ENCODE results near the gene PGM5.
"Not testable (repeated sequence)": the region's sequence is repeated elsewhere in the genome, so short reads cannot be mapped to it uniquely, and the experiment has no call there.

The PGM5 gene

GRCh38 chr9:68356380-68357118 is at the start of gene PGM5:
Gene PGM5 (plus strand): TSS chr9:68356611. CDS start chr9:68357128, 517 bp downstream.
- peak within 1 kb of the TSS; percentile 17 for H3K4me3 ChIP-seq (ENCODE audit: low read depth, low read length)

- not testable (repeated sequence) for H3K4me3 ChIP-seq (ENCODE audit: low read depth, low read length)
Observed at GRCh38 chr9:68307127-68307526, 49.3 kb upstream of the PGM5 start.

GRCh38 chr9:68307654-68308053 is 48.8 kb upstream of the PGM5 start:
- not testable (repeated sequence) for H3K4me3 ChIP-seq (ENCODE audit: low read depth, low read length)

DNA sequence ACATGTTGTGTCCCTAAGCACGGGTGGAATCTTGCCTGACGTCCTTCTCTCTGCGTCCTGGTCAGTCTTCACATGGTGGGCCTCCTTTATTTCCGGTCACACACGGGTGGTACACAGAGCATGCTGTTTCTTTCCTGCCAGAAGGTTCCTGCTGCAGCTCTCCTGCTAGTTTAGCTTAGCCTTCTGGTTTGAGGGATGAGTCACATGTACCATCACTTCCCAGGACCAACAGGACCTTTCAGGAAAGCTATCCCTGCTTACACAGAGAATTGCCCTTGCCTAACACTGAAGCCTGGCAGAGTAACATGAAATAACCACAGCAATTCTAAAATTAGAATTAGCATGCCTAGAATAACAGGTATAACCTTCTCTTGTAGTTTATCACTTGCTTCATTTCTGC is 45.2 kb upstream of the PGM5 start:
- not testable (repeated sequence) for H3K4me3 ChIP-seq (ENCODE audit: low read depth, low read length)

DNA sequence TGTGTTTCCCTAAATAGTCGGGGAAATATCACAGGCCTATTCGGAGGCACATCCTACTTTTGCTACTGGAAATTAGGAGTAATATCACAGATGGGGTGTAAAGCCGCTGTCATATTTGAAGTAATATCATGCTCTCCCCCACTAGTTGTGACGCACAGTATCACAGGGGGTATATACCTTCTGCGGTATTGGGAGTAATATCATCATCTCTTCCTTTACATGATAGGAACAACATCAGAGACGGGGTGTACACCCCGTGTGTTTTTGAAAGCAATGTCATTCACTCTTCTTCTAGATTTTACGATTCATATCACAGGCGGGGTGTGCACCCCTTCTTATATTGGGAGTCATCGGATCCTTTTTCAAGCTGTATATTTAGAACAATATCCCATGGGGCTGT is 38.2 kb upstream of the PGM5 start:
- not testable (repeated sequence) for H3K4me3 ChIP-seq (ENCODE audit: low read depth, low read length)

DNA sequence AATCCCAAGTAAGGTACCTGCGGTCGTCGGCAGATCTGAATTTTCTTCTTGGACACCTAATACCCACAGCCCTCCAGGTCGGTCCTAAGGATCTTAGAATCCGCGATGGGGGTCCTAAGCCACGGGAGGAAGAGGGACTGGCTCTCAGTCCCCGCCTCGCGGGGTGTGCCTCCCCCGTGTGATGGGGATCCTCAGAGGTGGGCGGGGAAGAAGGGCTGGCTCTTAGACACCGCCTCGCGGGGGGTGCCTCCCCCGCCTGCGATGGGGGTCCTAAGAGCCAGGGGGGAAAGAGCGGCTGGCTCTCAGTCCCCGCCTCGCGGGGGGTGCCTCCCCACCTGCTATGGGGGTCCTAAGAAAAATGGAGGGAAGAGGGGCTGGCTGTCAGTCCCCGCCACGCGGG is 32.7 kb upstream of the PGM5 start:
- H3K4me3 ChIP-seq (ENCODE audit: low read depth, low read length), result not testable (repeated sequence)

DNA sequence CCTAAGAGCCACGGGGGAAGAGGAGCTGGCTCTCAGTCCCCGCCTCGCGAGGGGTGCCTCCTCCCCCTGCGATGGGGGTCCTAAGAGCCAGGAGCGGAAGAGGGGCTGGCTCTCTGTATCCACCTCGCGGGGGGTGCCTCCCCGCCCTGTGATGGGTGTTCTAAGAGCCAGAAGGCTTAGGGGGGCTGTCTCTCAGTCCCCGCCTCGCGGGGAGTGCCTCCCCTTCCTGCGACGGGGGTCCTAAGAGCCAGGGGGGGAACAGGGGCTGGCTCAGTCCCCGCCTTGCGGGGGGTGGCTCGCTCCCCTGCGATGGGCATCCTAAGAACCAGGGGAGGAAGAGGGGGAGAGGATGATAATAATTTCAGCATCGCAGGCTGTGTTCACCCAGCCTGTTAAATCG is 31.9 kb upstream of the PGM5 start:
- not testable (repeated sequence) for H3K4me3 ChIP-seq (ENCODE audit: low read depth, low read length)

DNA sequence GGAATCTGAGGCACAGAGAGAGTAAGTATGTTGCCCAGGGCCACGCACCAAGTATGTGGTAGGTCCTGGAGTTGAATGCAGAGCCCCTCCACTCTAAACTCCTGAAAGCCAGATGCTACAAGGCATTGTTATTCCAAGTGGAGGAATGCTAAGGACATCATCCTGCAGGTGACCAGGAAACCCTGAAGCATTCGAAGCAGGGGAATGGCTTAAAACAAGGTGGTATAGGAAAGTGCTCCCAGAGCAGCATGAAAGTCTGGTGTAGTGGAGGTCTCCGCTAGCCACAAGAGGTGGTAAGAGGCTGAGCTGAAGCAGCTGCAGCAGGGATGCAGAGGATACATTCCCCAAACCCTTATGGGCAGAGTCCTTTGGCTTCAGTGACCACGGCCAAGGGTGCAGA is 27.3 kb upstream of the PGM5 start:
- H3K4me3 ChIP-seq (ENCODE audit: low read depth, low read length), result not testable (repeated sequence)

DNA sequence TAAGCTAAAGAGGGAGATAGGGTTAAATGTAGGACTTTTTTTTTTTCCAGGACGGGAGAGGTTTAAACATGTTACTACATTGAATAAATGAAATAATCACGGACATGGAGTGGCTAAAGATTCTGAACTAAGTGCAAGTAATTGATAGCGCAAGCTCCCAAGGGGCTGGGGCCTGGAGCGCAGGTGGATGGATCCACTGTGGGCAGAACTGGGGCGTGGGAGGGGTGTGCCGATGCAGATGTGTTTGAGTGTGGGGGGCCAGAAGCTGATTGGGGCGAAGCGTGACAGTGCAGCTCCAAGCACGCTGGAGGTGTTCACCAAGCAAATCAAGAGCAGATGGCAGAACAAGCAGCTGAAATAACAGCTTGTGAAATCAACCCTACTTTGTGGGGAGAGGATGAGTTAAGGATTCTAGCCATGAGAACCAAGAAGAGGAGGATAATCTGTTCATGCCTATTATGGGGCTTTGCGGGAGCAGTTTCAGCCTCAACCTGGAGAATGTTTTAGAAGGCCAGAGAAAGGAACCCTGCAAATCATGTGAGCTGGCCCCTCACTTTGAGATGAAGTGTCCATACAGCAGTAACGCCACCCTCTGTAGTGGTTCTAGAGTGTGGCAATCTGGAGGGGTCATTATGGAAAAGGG is 25.8 kb upstream of the PGM5 start:
- H3K4me3 ChIP-seq (ENCODE audit: low read depth, low read length), result not testable (repeated sequence)

DNA sequence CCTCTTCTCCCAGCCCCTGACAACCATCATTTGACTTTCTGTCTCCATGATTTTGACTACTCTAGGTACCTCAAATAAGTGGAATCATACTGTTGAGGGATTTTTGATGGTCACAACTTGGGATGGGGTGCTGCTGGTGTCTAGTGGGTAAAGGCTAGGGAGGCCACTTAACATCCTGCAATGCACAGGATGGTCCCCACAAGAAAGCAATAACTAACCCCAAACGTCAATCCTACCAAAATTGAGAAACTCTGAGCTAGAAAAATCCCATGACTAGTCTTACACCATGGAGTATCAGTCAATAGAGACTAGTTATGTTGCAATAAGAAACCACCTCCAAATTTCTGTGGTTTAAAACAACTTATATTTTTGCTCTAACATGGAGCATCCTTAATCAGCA is 24.3 kb upstream of the PGM5 start:
- not testable (repeated sequence) for H3K4me3 ChIP-seq (ENCODE audit: low read depth, low read length)

- not testable (repeated sequence) for H3K4me3 ChIP-seq (ENCODE audit: low read depth, low read length)
Observed at GRCh38 chr9:68335935-68336334, 20.5 kb upstream of the PGM5 start.

DNA sequence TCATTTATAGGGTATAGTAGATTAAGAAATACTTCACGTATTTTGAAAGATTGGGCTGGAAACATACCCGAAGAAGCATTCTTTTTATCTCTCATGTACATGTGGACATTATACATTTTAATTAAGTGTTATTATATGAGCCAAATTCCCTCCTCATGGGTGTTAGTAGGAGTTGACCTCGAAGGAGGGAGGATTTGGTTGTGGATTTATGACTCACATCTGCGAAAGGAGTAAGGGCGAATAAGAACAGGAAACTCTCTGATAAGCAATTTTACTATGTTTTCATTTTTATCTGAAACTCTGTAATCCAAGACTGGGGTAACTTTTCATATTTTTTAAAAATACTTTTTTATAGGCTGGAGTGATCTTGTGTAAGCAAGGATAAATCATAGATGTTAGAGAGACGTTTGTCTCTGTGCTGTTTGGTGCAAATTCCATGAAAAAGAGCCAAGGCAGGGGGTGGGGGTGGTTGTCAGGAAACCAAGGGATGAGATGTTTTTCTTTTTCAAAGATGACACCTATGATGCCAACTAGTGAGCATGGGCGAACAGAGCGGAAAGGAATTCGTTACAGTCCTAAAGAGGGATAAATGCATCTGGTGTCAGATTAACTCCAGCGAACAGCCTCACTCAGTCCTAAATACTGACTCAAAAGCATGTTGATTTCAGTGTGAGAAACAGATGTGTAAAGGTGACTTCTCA is 19.6 kb upstream of the PGM5 start:
- not testable (repeated sequence) for H3K4me3 ChIP-seq (ENCODE audit: low read depth, low read length)

DNA sequence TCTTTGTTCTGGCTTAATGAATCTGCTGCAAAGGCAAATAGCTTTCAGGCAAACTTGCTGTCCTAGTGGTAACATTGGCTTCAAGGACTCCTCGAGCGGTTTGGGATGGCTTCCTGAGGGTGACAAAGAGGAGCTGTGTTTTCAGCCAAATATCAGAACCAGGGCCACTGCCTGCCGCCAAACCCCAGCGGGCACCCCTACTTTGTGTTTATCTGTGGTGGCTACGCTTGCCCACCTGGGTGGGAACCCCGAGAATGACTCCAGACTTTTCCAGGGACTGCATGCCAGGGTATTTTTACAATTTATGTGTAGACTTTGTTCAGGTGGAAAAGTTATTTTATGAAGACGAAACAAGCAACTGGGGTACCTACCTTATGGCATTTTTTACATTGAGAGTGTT is 18.4 kb upstream of the PGM5 start:
- H3K4me3 ChIP-seq (ENCODE audit: low read depth, low read length), result not testable (repeated sequence)

DNA sequence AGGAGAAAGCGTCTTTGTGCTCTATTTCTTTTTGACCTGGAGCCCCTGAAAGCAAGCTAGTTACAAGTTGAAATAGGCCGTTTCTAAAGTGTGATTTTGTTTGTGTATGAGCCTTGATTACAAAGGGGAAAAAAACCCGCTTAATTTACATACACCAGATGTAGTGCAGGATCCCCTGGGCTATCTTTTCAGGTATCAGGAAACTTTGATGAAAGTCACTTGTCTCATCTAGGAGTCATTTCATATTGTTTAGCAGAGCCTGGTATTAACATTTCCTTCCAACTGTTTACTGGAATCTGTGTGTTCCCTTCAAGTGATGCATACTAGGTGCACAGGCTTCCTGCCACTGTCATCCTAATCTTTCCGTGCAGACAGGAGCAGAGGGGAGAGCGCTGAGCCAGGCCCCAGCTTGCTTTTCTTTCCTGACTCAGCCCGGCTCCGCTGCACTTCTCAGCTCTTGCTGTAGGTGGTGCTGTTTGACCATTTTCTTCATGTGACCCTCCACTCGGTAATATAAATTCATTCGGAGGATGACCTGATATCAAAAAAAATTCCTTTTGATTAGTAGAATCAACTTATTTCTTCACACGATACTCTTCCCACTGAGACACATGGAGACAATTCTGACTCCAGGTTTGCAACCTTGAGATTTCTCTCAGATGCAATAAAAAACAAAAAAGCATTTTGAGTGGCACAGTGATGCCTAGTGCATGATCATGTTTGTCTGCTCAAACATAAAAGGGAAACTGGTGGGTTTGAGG is 14.0 kb upstream of the PGM5 start:
- H3K4me3 ChIP-seq (ENCODE audit: low read depth, low read length), result not testable (repeated sequence)

DNA sequence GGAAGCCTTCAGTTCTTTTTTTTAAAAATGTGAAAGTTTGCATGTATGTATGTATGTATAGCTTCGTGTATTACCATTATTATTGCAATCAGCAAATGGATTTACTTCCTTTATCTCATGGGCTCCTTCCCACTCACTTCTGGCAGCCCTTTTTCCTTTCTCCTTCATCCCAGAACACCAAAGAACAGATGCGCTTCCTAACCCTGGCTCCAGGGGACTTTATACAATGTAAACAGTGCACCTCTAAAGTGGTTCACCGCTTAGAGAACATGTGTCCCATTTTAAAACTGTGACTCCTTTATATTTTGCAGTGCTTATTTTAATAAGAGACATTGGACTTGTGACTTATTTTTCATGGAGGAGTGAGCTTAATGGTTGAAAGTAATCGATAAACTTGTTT is 13.2 kb upstream of the PGM5 start:
- not testable (repeated sequence) for H3K4me3 ChIP-seq (ENCODE audit: low read depth, low read length)

- H3K4me3 ChIP-seq (ENCODE audit: low read depth, low read length), result not testable (repeated sequence)
Observed at GRCh38 chr9:68343992-68344391, 12.4 kb upstream of the PGM5 start.

DNA sequence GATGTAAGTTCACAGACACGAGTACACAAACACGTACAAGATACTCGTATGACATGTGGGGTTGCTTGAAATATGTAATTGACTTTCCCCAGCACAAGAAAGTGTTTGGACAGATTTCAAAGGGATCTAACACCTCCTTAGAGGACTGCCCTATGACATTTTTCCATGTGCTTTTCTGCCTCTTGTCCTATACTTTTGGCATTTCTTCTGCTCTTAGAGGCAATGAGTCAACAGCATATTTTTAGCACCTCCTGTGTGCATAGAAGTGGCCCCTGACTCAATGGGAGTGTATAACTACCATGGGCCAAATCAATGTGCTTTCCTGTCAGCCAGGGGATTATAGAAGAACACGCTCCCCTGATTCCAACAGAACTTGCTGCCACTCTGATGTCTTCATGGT is 4.7 kb upstream of the PGM5 start:
- H3K4me3 ChIP-seq (ENCODE audit: low read depth, low read length), result not testable (repeated sequence)

- H3K4me3 ChIP-seq (ENCODE audit: low read depth, low read length), result not testable (repeated sequence)
Observed at GRCh38 chr9:68355993-68356379, 425 bp upstream of the PGM5 start.

GRCh38 chr9:68357119-68357714 is 806 bp downstream of the PGM5 start:
- H3K4me3 ChIP-seq (ENCODE audit: low read depth, low read length), result peak overlapping the region; percentile 17

DNA sequence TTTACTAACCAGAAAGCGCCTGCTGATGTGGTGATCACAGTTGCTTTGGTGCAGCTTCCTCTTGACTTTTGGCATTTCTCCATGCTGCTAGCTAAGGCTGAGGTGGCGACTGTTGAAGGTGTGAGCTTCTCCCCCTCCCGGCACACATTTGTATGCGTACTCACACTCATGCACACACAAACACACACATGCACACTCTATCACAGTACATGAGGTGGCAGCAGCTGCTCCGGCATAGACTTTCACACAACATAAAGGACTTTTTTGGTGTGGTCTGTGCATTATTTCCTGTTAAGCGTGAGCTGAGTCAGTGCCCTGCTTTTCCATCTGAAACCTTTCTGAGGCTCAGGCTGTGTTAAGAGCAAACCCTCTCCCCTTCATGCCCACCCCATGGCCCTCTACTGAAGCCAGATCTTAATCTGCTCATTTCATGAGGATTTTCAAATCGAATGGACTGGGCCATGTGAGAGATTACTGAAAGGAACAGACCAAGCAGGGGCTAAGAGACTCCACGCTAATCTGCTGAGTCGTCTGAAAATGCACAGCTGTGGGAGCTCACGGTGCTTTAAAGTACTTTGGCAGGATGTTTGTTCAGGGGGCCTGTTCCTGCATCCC is 10.6 kb downstream of the PGM5 start:
- H3K4me3 ChIP-seq (ENCODE audit: low read depth, low read length), result not testable (repeated sequence)

DNA sequence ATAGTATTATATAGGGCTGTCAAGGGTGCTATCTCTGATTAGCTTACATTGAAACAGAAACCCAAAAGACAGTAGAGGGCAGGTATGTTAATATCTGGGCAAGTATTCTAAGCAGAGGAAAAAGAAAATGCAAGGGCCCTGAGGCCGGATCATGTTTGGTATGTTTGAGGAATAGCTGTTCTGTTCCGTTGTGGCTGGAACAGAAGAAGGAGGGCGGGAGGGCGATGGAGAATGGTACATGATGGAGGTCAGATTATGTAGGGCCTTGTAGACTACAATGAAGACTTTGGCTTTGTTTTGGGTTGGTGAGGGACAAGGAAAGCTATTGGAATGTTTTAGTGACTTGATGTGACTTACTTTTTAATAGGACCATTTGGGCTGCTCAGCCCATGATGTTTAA is 19.4 kb downstream of the PGM5 start:
- not testable (repeated sequence) for H3K4me3 ChIP-seq (ENCODE audit: low read depth, low read length)

All from iPS-11a (cell line).